LNCAP (cell line): ENCODE results near the gene SOWAHC.

Experiments
- TF ChIP-seq, protein P1 (sequence below): fragments of 450-650 bp; IDR thresholded peaks from 2 replicates; pipeline ENCODE4 v1.5.1; 2017; ENCODE audit warnings: mild to moderate bottlenecking

Gene SOWAHC

DNA sequence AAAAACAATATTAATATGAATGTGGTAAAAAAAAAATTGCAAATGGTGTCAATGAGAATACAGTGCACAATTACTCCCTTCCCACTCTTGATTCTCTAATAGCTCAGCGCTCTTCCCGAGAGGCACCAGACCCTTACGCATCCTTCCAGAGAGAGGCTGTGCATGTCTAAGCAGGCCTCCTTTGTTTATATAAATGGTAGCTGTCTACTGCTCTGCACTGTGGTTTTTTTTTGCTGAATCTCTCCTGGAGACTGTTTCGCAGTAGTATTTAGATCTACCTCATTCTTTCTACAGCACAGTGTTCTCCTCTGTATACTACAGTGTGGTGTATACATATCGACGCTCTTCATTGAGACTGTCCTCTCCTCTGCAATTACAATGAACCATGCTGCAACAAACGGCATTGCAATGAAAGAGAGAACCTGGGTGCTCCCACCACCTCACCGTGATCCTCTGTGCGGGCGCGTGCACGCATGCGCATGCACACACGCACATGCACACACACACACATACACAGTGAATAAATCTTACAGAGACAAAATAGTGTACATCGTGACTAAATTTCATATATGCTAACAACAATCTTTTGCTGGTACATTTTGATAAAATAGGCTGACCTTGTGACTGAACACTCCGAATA is 19.8 kb upstream of the SOWAHC start:
- TF ChIP-seq, protein P1, sequence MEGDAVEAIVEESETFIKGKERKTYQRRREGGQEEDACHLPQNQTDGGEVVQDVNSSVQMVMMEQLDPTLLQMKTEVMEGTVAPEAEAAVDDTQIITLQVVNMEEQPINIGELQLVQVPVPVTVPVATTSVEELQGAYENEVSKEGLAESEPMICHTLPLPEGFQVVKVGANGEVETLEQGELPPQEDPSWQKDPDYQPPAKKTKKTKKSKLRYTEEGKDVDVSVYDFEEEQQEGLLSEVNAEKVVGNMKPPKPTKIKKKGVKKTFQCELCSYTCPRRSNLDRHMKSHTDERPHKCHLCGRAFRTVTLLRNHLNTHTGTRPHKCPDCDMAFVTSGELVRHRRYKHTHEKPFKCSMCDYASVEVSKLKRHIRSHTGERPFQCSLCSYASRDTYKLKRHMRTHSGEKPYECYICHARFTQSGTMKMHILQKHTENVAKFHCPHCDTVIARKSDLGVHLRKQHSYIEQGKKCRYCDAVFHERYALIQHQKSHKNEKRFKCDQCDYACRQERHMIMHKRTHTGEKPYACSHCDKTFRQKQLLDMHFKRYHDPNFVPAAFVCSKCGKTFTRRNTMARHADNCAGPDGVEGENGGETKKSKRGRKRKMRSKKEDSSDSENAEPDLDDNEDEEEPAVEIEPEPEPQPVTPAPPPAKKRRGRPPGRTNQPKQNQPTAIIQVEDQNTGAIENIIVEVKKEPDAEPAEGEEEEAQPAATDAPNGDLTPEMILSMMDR: no peak

DNA sequence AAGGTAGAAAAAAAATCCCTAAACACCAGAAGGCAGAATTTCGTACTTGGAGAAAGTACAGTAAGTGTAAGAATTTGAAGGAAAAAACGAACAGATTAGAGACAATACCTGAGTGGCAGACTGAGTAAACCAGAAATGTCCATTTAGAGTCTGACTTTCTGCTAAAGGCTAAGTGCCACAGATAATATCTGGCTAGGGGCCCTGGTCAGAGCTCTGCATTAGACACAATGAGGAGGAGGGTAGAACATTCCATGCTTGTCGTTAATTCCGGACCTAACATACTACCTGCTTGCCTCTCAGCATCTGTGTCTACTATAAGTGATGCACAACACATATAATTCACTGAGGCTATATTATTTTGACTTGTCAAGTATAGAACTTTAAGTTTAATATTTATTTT is 18.5 kb upstream of the SOWAHC start:
- TF ChIP-seq, protein P1: no peak

DNA sequence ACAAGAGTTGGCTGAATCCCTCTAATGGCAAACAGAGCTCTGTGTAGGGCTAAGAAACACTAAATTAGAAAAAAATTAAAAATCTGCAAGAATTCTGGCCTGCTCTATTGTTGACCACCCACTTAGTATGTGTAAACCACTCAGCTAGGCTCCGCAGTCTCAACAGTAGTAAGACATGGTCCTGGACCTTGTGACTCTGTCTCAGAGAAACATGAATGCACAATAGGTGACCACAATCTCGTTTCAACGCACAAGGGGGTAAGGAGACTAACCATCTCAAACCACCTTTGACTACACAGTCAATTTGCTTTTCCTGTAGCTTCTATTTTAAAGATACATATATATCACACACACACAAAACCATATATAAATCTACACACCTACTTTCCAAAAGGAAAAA is 16.9 kb upstream of the SOWAHC start:
- TF ChIP-seq, protein P1: no peak

DNA sequence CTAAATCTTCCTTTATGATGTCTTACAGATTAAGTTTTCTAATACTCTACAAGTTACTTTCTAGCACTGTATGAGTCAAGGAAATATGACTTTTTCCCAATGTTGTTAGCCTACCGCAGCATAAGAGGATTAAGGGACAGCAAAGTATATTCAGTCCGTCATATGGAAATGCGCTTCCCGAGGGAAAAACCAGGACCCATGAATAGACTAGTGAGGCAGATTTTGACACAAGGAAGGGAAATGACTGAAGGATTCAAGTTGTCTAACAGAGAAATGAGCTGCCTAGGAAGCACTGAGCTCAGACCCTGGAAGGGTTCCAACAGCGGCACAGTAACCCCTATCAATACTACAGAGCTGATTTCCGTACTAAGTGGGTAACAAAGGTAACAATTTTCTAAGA is 12.4 kb upstream of the SOWAHC start:
- TF ChIP-seq, protein P1: no peak

DNA sequence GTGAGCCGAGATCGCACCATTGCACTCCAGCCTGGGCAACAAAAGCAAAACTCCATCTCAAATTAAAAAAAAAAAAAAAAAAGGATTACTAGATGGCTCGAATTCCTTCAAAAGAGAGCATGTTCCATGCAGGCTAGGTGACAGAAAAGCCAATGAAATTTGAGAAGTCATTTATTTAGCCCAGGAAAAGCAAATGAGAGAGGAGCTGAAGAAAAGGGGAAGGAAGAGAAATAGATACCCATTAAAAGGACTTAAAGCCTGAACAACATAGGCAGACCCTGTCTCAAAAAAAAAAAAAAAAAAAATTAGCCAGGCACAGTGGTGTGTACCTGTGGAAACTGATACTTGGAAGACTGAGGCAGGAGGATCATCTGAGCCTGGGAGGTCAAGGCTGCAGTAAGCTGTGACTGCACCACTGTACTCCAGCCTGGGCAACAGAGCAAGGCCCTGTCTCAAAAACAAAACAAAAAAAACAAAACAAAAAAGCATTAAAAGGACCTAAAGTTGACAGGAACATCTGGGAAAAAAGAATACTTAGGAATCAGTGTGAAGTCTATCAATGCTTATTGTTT is 11.5 kb upstream of the SOWAHC start:
- TF ChIP-seq, protein P1: no peak

DNA sequence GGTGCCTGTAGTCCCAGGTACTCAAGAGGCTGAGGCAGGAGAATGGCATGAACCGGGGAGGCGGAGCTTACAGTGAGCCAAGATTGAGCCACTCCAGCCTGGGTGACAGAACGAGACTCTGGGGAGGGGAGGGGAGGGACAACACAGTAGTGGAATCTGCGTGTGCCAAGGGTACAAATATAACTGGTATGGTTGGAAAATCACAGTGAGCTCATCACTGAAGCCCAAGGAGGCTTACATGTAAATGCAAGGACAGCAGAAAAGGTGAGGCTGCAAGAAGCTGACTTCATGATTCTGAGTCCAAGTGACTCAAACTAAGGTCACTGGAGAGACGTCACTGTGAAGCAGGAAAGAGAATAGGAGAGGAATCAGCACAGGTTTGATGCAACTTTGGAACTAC is 9.6 kb upstream of the SOWAHC start:
- TF ChIP-seq, protein P1: no peak

DNA sequence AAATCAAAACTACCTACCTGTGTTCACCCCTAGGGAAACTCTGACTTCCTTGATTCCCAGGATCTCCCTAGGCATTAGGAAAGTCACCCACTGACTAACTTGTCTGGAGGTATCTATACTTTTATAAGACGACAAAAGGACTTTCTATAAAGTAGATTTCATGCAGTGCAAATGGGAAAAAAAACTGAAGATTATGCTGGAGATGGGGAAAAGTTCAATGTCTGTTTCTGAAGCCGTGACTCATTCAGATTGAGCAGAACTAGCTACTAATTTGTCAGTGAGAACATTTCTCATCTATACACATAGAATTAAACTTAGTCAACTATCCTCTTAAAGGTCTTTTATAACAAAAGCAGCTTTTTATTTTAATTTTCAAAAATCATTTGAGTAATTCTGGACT is 6.4 kb upstream of the SOWAHC start:
- TF ChIP-seq, protein P1: no peak
